PC-9 (cell line): Measurements from ENCODE around the gene HCLS1.

Experiments
- CTCF ChIP-seq: fragments of 200-600 bp; sonication (generic); conservative IDR thresholded peaks from 2 replicates; pipeline ENCODE4 v1.6.1; 2017; ENCODE audit warnings: mixed run types, antibody characterized with exemption, mild to moderate bottlenecking, moderate library complexity
- EZH2 ChIP-seq: fragments of 200-600 bp; sonication (generic); IDR thresholded peaks from 2 replicates; pipeline ENCODE4 v1.8.0; 2017; ENCODE audit warnings: antibody characterized with exemption, low read depth

GRCh38 chr3:121626495-121626894 lies 34.2 kb downstream of the HCLS1 start:
- TF ChIP-seq CTCF = no peak
- TF ChIP-seq EZH2 = no peak
